PFSK-1 (cell line): ENCODE measurements around the gene DDAH1.

ENCODE experiments used
- POLR2AphosphoS5 ChIP-seq: IDR thresholded peaks from 2 replicates; pipeline ENCODE4 v1.6.1; 2012; ENCODE audit warnings: low read depth, mild to moderate bottlenecking, control low read depth, low read length, moderate library complexity
- SIN3A ChIP-seq: IDR thresholded peaks from 2 replicates; pipeline ENCODE4 v1.6.1; 2012; ENCODE audit warnings: mild to moderate bottlenecking, low read length, moderate library complexity, borderline replicate concordance; ENCODE audit not compliant: insufficient read depth

DNA sequence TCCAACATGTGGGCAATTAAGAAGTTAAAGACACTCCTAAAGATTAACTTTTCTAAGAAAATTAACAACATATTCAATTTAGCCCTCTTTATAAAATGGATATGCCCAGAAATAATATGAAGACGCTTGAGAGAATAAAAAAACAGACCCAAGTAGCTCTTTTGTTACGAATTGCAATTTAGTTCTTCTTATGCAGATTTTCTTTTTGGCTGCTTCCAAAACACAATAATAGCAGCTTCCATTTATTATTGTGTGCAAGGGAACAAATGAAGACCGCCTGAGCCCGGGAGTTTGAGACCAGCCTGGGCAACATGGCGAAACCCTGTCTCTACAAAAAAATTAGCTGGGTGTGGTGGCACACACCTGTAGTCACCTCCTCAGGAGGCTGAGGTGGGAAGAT lies 138.1 kb downstream of the DDAH1 start:
- TF ChIP-seq SIN3A (no peak), POLR2AphosphoS5 (no peak)
